Measurements from ENCODE around the gene MAGOH.

The MAGOH gene

DNA sequence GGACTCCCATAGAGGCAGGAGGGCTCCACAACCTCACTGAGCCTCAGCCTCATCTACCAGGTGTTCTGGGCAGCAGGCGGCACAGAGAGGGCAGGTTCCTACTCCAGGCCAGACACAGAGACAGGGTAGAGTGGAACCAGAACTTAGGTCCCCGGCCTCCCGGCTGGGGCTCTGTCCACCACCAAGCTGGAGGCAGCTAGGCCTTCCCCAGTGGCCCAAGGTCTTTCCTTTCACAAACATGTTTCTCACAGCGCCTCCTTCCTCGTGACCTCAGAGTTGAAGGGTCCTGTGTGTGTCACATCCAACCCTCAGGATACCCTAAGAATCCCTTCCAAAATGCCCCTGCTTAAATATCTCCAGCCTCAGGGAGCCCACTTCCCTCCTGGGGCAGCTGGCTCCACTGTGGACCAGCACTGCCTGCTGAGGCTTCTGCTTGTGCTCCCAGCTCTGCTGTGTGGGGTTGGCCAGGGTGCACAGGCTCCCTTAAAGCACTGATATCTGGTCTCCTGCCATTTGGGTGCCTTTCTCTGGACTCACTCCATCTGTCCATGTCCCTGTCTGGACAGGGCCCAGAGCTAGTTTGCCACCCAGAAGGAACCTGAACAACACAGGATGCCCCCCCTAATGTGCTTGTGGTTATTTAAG lies 33.2 kb upstream of the MAGOH start:
- FAIRE-seq (no peak), DNase-seq (ENCODE audit: extremely low spot score, insufficient read length, low read depth) (no peak)

DNA sequence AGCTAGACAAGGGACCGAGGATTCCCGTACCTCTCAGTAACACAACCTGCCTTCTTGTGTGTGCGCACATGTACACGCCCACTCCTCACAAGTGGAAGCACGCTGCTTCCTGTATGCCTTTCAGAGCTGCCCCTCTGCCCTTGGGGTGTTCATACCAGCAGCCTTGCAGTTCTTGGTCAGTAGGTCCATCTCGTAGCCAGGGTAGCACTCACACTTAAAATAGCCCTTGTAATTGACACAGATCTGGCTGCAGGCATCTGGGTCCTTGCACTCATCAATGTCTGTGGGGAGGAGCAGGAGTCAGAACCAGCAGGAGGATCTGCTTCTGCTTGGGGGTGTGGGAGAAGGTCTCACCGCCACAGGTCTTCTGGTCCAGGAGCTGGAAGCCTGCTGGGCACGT lies 32.6 kb upstream of the MAGOH start:
- DNase-seq (ENCODE audit: extremely low spot score, insufficient read length, low read depth) (no peak), FAIRE-seq (no peak)

DNA sequence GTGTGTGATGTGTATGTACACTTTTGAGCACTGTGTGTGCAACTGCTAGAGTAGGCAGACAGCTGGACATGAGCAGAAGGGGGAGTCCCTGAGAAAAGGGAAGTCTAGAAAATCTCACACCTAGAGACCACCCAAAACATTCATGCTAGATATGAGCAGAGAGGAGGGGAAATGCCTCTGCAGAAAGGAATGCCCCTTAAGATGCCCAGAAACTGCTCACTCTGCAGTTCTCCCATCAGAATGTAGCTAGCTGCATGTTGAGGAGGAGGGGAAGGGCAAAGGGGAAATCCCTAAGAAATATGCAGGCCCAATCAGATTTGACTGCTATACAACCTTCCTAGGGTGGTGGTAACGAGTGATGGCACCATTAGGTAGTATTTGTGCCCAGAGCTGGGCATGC lies 31.8 kb upstream of the MAGOH start:
- DNase-seq (ENCODE audit: extremely low spot score, insufficient read length, low read depth) (no peak), FAIRE-seq (no peak)

DNA sequence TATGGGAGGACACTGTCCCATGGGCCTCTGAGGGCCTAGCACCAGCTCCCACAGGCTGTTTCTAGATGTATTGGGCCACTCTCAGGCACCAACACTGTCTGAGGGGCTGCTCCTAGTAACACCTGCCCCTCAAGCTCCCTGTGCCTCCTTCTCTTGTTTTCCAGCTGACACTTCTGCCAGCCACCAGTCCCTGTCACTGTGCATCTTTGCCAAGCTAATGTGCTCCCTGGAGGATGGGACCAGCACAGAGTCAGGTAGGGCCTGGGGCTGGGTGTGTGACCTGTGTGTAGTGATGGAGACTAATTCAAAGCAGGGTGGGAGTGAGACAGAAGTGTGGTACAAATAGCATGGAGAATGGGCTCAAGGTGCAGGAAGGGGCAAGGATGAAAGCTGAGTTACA lies 29.4 kb upstream of the MAGOH start:
- FAIRE-seq (no peak), DNase-seq (ENCODE audit: extremely low spot score, insufficient read length, low read depth) (no peak)

DNA sequence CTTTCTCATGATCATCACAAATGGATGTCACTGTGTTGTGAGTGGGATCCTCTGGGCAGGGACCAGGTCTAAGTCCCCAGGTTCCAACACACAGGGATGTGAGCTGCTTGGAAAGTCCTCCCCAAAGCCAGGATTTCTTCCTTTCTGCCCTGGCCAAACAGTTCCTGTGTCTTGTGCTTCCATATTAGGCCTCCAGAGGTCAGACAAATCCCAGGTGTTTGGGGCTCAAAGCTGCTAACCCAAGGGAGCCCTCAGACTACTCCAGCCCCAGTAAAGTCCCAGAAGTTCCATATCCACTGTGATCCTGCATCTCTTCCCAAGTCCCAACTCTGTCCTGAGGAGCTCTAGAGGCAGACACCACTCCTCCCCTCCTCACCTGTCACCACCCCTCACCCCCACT lies 27.7 kb upstream of the MAGOH start:
- FAIRE-seq (peak; percentile 35), DNase-seq (ENCODE audit: extremely low spot score, insufficient read length, low read depth) (no peak)

DNA sequence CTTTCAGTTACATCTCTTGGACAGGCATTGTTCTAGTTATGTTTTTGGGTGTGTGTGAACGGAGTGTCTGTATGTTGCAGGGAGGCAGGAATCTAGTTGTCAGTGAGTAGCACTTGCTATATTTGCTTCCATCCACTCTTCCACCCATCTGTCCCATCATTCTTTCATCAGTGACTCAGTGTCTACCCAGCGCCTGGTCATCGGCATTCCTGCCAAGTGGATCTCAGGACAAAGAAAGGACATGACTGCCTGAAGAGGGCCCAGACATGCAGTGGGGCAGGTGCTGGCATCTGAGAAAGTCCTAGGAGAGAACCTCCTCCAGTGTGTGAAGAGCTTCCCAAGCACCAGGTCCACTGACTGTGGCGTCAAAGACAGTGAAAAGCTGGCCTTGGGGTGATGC lies 27.3 kb upstream of the MAGOH start:
- DNase-seq (ENCODE audit: extremely low spot score, insufficient read length, low read depth) (no peak), FAIRE-seq (no peak)

DNA sequence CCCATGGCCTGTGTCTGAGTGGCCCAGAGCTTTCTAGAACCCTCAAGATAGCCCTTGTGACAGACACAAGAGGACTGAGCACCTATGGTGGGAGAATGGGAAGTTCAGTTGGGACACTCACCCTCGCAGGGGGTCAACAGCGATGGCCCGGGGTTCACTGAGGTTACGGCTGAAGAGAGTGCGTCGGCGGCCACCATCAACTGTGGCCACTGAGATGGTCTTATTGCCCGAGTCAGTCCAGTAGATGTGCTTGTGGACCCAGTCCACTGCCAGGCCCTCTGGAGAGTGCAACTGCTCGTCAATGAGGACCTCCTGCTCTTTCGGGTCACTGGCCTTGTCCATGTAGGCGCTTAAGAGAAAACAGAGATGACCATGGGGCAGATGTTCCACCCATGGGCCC lies 25.7 kb upstream of the MAGOH start:
- no peak for FAIRE-seq
- DNase-seq (ENCODE audit: extremely low spot score, insufficient read length, low read depth), result no peak

DNA sequence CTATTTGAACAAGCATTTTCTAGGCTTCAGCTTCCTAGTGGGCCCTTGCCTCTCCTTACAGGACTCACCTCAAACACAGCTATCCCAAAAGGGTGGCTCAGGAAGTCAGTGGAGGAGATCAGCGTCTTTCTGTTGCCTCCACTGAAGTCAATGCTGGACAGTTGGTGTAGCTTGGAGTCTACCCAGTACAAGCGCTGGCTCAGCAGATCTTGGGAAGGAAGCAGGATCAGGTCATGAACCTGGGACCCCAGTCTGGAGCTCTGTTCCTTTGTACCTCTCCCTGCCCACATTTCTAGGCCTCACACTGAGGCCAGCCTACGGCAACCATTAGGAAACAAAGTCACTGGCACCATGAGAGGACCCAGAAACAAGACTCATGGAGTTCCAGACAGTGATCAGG lies 23.7 kb upstream of the MAGOH start:
- FAIRE-seq (no peak), DNase-seq (ENCODE audit: extremely low spot score, insufficient read length, low read depth) (no peak)

DNA sequence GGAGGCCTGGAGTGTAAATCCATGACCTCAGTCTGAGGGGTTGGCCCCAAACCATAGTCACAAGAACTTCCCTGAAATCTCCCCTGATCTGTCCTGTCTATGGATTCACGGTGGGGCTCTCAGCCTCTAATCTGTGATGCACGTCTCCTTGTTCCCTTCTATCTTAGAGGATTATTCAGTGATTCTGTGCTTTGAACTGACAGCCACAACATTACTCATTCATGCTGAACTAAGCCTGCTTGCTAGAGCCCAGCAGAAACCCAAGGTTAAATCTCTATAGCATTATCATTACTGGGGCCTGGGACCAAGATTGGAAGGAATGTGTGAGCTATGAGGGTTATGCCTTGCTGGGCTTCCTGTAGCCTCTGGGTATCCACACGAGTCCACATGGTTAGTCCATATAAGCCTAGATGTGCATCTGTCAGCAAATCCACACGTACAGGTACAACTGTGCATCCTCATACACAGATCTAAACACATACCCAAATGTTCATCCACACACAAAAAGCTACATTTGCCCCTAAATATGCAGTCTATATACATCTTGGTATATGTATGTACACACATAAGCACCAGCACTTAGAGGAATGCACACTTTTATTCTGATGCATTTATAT lies 22.4 kb upstream of the MAGOH start:
- DNase-seq (ENCODE audit: extremely low spot score, insufficient read length, low read depth) (no peak), FAIRE-seq (no peak)

DNA sequence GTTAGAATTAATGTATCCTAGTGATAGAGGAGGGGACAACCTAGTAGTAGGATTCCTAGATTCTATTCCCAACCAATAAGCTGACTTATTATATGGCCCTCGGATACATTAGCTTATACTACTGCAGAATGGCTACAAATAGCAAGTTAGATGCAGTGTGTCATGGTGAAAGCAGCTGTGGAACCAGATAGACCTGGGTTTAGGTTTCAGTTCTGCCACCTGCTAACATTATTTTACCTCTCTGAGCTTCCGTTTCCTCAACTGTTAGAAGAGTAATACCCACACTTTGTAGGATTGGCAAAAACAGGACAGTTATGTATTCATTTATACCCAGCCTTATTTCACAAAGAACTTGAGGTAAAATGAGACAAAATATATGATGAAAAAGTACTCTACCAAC lies 21.6 kb upstream of the MAGOH start:
- FAIRE-seq, result peak; percentile 64
- no peak for DNase-seq (ENCODE audit: extremely low spot score, insufficient read length, low read depth)

DNA sequence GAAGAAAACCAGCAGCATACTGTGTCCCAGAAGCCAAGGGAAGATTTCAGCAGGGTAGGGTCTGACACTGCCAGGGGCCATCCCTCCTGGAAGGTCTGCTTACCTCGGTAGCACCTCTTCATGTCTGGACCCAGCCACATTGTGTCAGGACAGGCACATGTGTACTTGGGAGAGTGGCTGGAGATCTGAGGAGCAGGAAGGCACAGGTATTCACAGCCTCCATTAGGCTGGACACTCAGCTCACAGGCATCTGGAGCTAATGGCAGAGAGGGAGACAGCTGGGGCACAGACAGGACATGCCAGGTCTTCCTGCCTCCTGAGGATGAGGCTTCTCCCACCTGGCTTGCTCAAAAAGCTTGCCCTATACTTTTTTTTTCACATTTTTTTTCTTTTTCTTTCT lies 19.9 kb upstream of the MAGOH start:
- FAIRE-seq (no peak), DNase-seq (ENCODE audit: extremely low spot score, insufficient read length, low read depth) (no peak)

DNA sequence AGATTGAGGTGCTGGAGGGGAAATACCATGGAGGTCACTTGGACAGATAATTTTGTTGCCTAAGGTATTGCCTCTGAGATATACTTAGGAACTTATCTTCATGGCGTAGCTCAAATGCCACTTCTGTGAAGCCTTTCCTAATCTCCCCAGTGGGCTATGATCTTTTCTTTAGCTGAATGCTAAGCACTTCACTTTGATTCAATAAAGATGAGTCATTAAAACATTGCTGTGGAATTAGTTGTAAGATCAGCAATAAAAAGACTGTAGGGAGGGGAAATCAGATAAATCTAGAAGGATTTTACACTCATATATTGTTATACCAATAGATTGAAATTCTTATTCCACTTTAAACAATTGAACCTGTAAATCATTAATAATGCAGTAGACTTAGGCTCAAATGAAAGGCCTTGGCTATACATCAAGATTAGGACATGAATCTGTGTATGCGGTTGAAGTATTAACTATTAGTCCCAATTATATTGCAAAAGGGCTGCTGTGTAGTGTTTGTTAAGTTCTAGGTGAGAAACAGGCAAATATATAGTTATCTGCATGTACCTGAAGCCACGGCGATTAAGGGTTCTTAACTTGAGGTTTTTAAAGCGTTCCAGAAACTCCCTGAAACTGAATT lies 19.2 kb upstream of the MAGOH start:
- FAIRE-seq (no peak), DNase-seq (ENCODE audit: extremely low spot score, insufficient read length, low read depth) (no peak)

DNA sequence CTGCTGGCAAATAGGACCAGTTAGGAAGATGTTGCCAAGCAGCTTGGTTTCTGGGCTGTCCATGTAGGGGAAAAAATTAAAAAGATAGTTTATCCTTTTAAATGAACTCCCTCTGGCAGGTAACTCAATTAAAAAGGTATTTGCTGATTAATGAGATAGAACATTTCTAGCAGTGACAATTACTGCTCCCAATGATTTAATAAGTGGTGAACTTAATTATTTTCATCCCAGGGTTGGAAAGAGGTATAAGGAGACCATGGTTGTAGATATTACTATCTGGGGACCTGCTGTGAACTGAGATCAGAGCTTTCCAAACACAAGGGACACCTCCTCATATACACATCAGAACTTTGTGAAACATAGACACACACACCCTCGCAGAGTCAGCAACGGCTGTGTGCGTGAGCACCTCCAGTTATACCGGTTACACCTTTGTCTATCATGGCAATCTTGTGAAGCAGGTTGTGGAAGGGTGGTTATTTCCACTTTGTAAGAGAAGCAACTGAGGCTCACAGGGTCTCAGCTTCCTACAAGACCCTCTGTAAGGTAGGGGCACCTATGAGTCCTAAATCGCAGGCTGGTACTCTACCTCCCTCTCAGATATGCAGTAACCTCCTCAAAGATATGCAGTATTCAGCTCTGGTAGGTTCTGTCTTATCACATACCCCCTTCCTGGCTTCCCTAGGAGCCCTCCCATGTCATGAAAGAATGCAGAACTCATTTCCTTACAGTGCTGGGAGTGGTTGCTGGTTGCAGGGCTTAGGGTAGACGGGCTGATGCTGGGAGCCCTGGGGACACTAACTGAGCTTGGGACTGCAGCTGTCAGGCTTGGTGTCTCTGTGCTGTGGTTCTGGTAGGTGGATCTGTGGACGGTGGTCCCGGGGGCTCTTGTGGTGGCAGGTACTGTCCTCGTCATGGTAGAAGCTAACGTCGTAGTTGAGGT lies 18.5 kb upstream of the MAGOH start:
- FAIRE-seq (no peak), DNase-seq (ENCODE audit: extremely low spot score, insufficient read length, low read depth) (no peak)

DNA sequence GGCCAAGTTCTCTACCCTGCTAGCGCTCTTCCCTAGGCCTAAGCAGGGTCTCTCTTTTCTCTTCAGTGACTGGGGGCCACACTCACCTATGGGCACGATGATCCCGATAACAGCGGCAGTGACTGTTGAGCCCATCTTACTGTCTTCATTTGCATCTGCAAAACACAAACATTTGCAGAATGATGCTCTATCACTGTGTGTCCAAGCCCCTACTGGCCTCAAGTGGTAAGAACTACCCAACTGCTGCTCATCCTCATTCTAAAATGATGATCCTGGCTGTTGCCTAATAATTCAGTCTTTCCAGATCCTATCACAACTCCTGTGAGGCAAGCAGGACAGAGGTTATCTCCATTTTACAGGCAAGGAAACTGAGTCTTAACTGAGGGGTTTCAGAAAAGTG lies 16.7 kb upstream of the MAGOH start:
- no peak for DNase-seq (ENCODE audit: extremely low spot score, insufficient read length, low read depth)
- FAIRE-seq, result no peak

DNA sequence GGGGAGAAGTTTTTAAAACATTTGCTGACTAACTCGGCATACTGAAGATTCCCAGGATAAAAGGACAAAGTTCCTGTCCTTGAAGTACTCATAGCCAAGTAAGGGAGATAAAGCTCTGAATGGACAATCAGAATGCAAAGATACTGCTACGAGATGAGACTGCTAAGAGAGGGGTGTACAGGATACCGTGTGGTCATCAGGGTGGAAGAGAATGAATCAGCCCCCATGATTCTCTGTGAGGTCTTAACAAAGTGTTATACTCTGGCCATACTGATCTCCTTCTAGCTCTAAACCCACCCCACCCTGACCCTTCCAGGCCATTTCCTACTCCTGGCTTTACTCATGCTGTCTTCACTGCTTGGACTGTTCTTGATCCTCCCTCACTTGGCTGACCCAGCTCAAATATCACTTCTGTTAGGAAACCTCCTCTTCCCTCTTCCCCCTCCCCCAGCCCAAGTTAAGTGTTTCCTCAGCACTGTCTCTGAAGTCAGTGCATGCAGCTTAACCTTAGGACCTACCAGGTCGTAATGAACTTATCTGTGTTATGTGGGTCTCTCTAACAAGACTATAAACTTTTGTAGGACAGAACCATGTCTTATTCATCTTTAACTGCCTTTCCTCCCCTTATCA lies 15.8 kb upstream of the MAGOH start:
- DNase-seq (ENCODE audit: extremely low spot score, insufficient read length, low read depth) (no peak), FAIRE-seq (no peak)

DNA sequence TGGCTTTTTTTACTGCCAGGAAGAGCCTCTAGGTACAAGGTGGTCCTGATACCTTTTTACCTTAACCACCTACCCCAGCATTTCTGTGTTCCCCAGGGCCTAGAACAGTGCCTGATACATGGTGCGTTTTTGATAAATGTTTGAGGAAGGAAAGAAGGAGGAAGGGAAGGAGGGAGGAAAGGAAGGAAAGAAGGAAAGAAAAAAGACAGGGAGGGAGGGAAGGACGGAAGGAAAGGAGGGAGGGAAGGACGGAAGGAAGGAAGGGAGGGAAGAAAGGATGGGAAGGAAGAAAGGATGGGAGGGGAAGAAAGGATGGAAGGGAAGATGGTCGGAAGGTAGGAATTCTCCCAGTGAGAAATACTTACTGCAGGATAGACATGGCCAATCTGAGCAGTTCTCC lies 12.0 kb upstream of the MAGOH start:
- FAIRE-seq, result no peak
- DNase-seq (ENCODE audit: extremely low spot score, insufficient read length, low read depth), result no peak

DNA sequence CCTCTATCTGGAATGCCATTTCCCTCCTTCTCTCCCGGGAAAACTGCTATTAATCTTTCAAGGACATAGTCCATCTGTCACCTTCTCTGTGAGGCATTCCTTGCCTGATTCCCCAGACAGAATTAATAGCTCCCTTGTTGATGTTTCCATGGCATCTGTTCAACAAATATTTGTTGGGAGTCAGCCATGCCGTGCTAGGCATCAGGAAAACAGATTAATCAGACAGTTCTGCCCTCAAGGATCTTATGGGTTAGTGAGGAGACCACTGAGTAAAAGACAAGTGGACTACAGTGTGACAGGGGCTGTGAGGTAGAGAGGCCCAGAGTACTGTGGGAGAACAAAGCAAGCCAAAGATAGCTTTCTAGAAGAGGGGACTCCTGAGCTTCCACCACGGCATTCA lies 11.4 kb upstream of the MAGOH start:
- FAIRE-seq, result no peak
- no peak for DNase-seq (ENCODE audit: extremely low spot score, insufficient read length, low read depth)

DNA sequence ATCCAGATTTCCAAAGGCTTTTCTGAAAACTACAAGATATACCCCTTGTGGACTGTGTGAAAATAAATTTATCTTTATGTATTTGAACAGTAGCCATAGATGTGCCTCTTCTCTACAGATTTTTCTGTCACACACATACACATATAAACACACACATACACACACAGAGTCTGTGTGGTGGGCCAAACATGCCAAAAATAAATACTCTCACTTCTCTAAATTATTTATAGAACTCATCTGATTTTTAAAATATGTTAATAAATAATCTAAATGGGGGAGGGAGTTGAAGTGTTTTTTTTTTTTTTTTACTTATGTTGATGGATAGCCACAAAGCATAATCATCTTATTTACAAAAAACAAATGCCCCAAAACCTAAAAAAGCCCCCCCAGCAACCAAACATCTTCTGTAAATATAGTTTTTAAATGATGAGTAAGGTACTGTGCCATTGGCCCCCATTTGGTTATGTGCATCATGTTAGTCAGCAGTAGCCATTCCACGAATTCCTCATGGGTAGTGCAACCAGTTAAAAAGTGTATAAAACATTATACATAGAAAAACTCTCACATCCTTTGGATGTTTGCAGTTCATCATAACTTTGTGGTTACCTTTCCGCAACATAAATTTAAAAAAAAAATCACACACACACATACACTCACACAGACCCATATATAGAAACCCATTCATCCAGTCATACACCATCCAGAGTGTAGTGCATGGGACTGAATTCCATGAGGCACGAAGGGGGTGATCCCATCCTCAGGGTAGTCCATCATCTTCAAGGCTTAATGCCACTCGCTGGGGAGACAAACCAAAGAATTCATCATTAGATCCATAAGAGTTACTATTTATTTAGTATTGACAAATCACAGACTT lies 8.2 kb upstream of the MAGOH start:
- no peak for DNase-seq (ENCODE audit: extremely low spot score, insufficient read length, low read depth)
- FAIRE-seq, result no peak

DNA sequence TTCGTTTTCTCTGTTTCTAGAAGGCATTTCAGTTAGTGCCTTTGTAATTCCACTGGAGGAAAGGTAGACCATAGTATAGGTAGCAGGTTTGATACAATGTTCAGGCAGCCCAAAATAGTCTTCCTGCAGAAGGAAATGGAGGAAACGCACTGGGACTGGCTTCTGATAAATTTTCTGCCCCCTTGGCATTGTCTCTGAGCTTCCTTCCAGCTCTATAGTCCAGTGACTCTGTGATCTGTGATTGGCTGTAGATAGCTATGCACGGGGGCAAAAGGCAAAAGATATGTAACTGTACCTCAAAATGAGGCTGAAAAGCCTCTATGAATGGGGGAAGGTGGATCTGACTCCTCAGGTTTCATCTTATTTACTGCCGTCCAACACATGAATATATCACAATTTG lies 5.8 kb upstream of the MAGOH start:
- DNase-seq (ENCODE audit: extremely low spot score, insufficient read length, low read depth) (no peak), FAIRE-seq (no peak)

All from GM18507 (cell line).